GM06990 (cell line): ENCODE results near the gene PDYN.

Source experiments
- DNase-seq: peaks from one replicate; pipeline ENCODE4 v3.0.0-alpha.2; 2011; ENCODE audit not compliant: insufficient read length; ENCODE audit errors: extremely low read depth
- H3K27me3 ChIP-seq: replicated peaks from 2 replicates; pipeline ENCODE4 v1.6.0; 2011; ENCODE audit warnings: low read length; ENCODE audit not compliant: control insufficient read depth, insufficient read depth
- H3K36me3 ChIP-seq: 2 replicates; pipeline ENCODE4 v1.5.1; 2011; ENCODE audit warnings: low read length; ENCODE audit not compliant: control insufficient read depth, insufficient read depth
- H3K4me3 ChIP-seq: replicated peaks from 2 replicates; pipeline ENCODE4 v1.5.1; 2011; ENCODE audit warnings: low read depth, mild to moderate bottlenecking, control low read depth, low read length
- CTCF ChIP-seq: IDR thresholded peaks from 2 replicates; pipeline ENCODE4 v1.5.1; 2011; ENCODE audit warnings: low read length, control low read depth, mild to moderate bottlenecking, inconsistent platforms; ENCODE audit not compliant: insufficient read depth, poor library complexity, severe bottlenecking

Gene PDYN

GRCh38 chr20:1938464-1939269 lies 55.2 kb downstream of the PDYN start:
- no peaks in the 10 kb centered on the region for H3K36me3 ChIP-seq
- H3K27me3 ChIP-seq: no peaks in the 10 kb centered on the region; the same call in none of the 2 replicates
- no peak for TF ChIP-seq CTCF
- DNase-seq: no peak
- no peak overlapping the region for H3K4me3 ChIP-seq

- no peaks in the 10 kb centered on the region for H3K36me3 ChIP-seq
- DNase-seq: no peak
- H3K27me3 ChIP-seq: no peaks in the 10 kb centered on the region; the same call in none of the 2 replicates
- TF ChIP-seq CTCF: no peak
- H3K4me3 ChIP-seq: no peak overlapping the region
Observed at GRCh38 chr20:1937316-1937976, 56.4 kb downstream of the PDYN start.

DNA sequence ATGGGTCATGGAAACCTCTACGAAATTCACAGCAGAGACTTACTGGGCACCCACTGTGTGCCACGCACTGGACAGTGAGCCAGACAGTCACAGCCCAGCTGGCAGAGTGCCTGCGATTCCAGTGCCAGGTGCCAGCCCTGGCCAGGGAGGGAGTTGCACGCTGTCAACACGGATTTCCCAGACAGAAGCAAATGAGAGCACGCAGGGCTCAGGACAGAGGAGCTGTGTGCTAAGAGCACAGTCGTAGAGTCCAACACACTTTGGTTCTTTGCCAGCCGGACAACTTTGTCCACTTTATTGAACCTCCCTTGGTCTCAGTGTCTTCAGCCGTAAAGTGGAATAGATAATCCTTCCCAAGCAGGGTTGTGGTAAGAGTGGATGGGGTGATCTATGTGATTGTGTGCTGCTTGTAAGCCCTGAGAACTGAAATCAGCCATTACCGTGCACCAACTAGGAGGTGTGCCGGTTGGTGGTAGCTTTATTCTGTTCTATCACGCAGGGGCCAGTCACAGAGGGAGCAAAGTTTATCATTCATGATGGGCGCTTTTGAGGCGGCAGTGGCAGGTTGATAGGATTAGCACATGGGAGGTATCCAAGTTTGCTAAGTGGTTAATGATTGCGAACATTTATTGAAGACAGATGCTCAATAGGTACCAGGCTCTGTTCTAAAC lies 58.0 kb downstream of the PDYN start:
- H3K36me3 ChIP-seq: no peaks in the 10 kb centered on the region
- no peak overlapping the region for H3K4me3 ChIP-seq
- DNase-seq: no peak
- no peak for TF ChIP-seq CTCF
- no peaks in the 10 kb centered on the region; the same call in 1 of the 2 replicates for H3K27me3 ChIP-seq

DNA sequence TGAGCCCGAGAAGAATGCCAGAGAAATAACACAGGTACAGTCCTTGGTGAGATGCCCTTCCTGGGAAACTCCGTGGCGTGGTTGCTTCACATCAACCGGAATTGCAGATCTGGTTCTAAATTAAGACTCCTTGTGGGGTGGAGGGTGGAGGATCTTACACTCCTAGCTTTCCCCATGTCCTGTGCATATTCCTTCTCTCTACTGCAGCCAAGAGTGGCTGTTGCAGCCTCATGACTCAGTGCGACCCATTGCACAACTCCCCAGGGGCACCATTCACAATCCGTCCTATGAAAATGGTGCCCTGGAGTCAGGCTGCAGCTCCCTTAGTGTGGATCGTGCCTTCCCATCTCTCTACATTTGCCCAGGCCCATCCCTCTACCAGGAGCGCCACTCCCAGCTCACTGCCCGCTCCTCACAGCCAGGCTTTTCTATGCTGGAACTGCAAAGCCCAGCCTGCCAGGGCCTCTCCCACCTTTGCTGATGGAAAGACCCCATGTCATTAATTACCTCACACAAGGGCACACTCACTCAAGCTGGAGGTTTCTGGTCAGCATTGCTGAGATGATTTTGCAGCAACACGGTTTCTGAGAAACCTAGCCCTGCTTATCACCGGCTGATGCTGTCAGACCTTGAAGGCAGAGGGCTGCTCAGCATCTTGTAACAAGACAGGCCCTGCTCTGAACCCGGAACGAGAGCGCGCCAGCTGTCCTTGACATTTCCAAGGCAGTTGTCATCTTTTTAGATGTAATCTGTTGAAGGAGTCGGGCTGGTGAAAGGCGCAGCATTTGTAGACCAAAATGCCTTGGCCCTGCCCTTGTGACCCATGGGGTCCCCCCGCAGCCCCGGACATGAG lies 58.9 kb downstream of the PDYN start:
- Histone ChIP-seq H3K4me3 (no peak overlapping the region), H3K27me3 (no peaks in the 10 kb centered on the region; the same call in 1 of the 2 replicates), H3K36me3 (no peaks in the 10 kb centered on the region)
- no peak for DNase-seq
- no peak for TF ChIP-seq CTCF

GRCh38 chr20:1934156-1934555 lies 59.7 kb downstream of the PDYN start:
- no peak for TF ChIP-seq CTCF
- Histone ChIP-seq H3K36me3 (no peaks in the 10 kb centered on the region), H3K27me3 (no peaks in the 10 kb centered on the region; the same call in 1 of the 2 replicates), H3K4me3 (no peak overlapping the region)
- no peak for DNase-seq
